ENCODE data around the gene CTXND1.
"Not testable (repeated sequence)": the region's sequence is repeated elsewhere in the genome, so short reads cannot be mapped to it uniquely, and the experiment has no call there.

Gene CTXND1

DNA sequence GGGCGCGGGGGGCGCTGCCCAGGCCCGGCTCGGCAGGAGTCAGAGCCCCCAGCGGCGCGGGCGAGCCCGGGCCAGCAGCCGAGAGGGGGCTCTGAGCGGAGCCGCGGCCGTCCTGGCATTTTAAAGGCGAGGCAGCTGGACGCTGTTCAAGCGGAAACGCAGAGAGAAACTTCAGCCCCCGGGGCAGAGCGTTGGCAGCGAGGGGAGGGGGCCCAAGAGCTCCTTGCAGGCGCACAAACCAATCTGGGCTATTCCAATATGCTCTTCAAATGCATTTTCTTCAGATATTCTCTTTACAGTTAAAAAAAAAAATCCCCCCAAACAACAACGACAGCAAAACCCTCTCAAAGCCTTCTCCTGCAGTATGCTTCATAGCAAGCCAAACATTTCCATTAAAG is at the start of gene CTXND1:
Gene CTXND1 (minus strand): TSS at position 93 of the 398 bp plus-strand sequence. CDS start 50,264 bp downstream, outside the sequence.
- Histone ChIP-seq H3K4me3 (ENCODE audit: low read depth in 1 of 2, low read length in 2 of 2) (peak within 1 kb of the TSS; percentile 34 to 61), H3K27me3 (ENCODE audit: low read depth, low read length) (peaks cover 11% of the 10 kb centered on the region), H3K27ac (ENCODE audit: low read length) (no peak within 1 kb of the TSS), H3K36me3 (ENCODE audit: control insufficient read depth in 1 of 2, insufficient read depth in 2 of 2, low read length in 2 of 2) (no peaks in the 10 kb centered on the region), H3K9me3 (ENCODE audit: control insufficient read depth in 1 of 2, low read length in 2 of 2) (no peaks in the 10 kb centered on the region), H3K4me1 (ENCODE audit: control insufficient read depth in 1 of 2, insufficient read depth in 2 of 2, low read length in 2 of 2) (peaks cover 0 to 10% of the 10 kb centered on the region in 2 donors)

GRCh38 chr15:80301472-80301871 is 49.5 kb upstream of the CTXND1 start:
- no peaks in the 10 kb centered on the region for H3K9me3 ChIP-seq (ENCODE audit: control insufficient read depth in 1 of 2, low read length in 2 of 2)
- H3K4me1 ChIP-seq (ENCODE audit: control insufficient read depth in 1 of 2, insufficient read depth in 2 of 2, low read length in 2 of 2): no peaks in the 10 kb centered on the region
- no peaks in the 10 kb centered on the region for H3K27me3 ChIP-seq (ENCODE audit: low read depth, low read length)
- H3K4me3 ChIP-seq (ENCODE audit: low read depth in 1 of 2, low read length in 2 of 2): no peak overlapping the region
- no peaks in the 10 kb centered on the region for H3K36me3 ChIP-seq (ENCODE audit: control insufficient read depth in 1 of 2, insufficient read depth in 2 of 2, low read length in 2 of 2)
- H3K27ac ChIP-seq (ENCODE audit: low read length): no peak overlapping the region

GRCh38 chr15:80295777-80296176 is 43.8 kb upstream of the CTXND1 start:
- H3K9me3 ChIP-seq (ENCODE audit: control insufficient read depth in 1 of 2, low read length in 2 of 2); H3K4me3 ChIP-seq (ENCODE audit: low read depth in 1 of 2, low read length in 2 of 2); H3K4me1 ChIP-seq (ENCODE audit: control insufficient read depth in 1 of 2, insufficient read depth in 2 of 2, low read length in 2 of 2); H3K27ac ChIP-seq (ENCODE audit: low read length); H3K27me3 ChIP-seq (ENCODE audit: low read depth, low read length); H3K36me3 ChIP-seq (ENCODE audit: control insufficient read depth in 1 of 2, insufficient read depth in 2 of 2, low read length in 2 of 2): not testable (repeated sequence)

DNA sequence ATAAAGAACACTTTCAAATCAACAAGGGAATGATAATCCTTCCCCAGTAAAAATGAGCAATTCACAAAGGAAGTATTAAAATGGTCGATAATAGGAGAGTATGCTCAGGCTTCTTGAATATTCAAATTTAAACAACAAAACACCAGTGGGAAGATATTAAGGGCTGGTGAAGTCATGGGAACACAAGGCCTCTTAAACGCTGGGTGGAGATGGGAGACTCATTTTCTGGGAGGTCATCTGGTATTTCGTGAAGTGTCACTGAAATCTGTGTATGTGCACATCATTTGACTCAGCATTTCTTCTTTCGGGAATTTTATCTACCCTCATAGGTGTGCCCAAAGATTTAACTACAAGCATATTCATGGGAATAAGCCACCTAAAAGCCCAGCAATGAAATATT is 40.1 kb upstream of the CTXND1 start:
- no peak overlapping the region for H3K27ac ChIP-seq (ENCODE audit: low read length)
- H3K4me3 ChIP-seq (ENCODE audit: low read depth in 1 of 2, low read length in 2 of 2): no peak overlapping the region
- no peaks in the 10 kb centered on the region for H3K4me1 ChIP-seq (ENCODE audit: control insufficient read depth in 1 of 2, insufficient read depth in 2 of 2, low read length in 2 of 2)
- no peaks in the 10 kb centered on the region for H3K27me3 ChIP-seq (ENCODE audit: low read depth, low read length)
- H3K36me3 ChIP-seq (ENCODE audit: control insufficient read depth in 1 of 2, insufficient read depth in 2 of 2, low read length in 2 of 2): no peaks in the 10 kb centered on the region
- no peaks in the 10 kb centered on the region for H3K9me3 ChIP-seq (ENCODE audit: control insufficient read depth in 1 of 2, low read length in 2 of 2)

DNA sequence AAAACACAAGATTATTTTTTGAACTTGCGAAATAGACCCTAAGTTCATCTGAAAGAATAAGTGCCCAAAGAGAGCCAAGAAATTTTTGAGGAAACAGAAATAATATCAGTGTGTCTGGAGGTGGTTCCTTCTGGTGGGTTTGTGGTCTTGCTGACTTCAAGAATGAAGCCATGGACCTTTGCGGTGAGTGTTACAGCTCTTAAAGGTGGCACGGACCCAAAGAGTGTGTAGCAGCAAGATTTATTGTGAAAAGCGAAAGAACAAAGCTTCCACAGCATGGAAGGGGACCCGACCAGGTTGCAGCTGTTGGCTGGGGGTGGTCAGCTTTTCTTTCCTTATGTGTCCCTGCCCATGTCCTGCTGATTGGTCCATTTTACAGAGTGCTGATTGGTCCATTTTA is 38.9 kb upstream of the CTXND1 start:
- H3K9me3 ChIP-seq (ENCODE audit: control insufficient read depth in 1 of 2, low read length in 2 of 2); H3K36me3 ChIP-seq (ENCODE audit: control insufficient read depth in 1 of 2, insufficient read depth in 2 of 2, low read length in 2 of 2); H3K4me1 ChIP-seq (ENCODE audit: control insufficient read depth in 1 of 2, insufficient read depth in 2 of 2, low read length in 2 of 2); H3K27ac ChIP-seq (ENCODE audit: low read length); H3K27me3 ChIP-seq (ENCODE audit: low read depth, low read length); H3K4me3 ChIP-seq (ENCODE audit: low read depth in 1 of 2, low read length in 2 of 2): not testable (repeated sequence)

GRCh38 chr15:80289528-80290495 is 37.8 kb upstream of the CTXND1 start:
- Histone ChIP-seq H3K9me3 (ENCODE audit: control insufficient read depth in 1 of 2, low read length in 2 of 2) (no peaks in the 10 kb centered on the region), H3K27me3 (ENCODE audit: low read depth, low read length) (no peaks in the 10 kb centered on the region), H3K36me3 (ENCODE audit: control insufficient read depth in 1 of 2, insufficient read depth in 2 of 2, low read length in 2 of 2) (no peaks in the 10 kb centered on the region), H3K4me1 (ENCODE audit: control insufficient read depth in 1 of 2, insufficient read depth in 2 of 2, low read length in 2 of 2) (no peaks in the 10 kb centered on the region), H3K27ac (ENCODE audit: low read length) (no peak overlapping the region), H3K4me3 (ENCODE audit: low read depth in 1 of 2, low read length in 2 of 2) (no peak overlapping the region)

DNA sequence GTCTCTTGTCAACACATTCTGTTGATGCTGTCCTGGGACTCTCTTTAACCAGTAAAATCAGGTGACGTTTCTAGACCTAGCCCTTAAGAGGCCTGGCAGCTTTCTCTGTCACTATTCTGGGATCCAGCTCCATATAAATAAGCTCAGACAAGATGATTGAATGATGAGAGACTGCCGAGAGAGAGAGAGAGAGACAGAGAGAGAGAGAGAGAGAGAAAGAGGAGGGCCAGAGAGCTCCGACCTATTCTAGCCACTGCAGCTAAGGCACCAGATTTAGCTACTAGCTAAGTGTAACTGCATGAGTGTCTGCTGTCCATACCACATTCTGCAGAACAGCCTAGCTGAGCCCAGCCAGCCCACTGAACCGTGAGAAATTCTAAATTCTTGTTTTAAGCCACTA is 36.1 kb upstream of the CTXND1 start:
- Histone ChIP-seq H3K27me3 (ENCODE audit: low read depth, low read length) (no peaks in the 10 kb centered on the region), H3K27ac (ENCODE audit: low read length) (no peak overlapping the region), H3K4me3 (ENCODE audit: low read depth in 1 of 2, low read length in 2 of 2) (no peak overlapping the region), H3K36me3 (ENCODE audit: control insufficient read depth in 1 of 2, insufficient read depth in 2 of 2, low read length in 2 of 2) (no peaks in the 10 kb centered on the region), H3K4me1 (ENCODE audit: control insufficient read depth in 1 of 2, insufficient read depth in 2 of 2, low read length in 2 of 2) (no peaks in the 10 kb centered on the region), H3K9me3 (ENCODE audit: control insufficient read depth in 1 of 2, low read length in 2 of 2) (no peaks in the 10 kb centered on the region)

- no peaks in the 10 kb centered on the region for H3K4me1 ChIP-seq (ENCODE audit: control insufficient read depth in 1 of 2, insufficient read depth in 2 of 2, low read length in 2 of 2)
- no peaks in the 10 kb centered on the region for H3K27me3 ChIP-seq (ENCODE audit: low read depth, low read length)
- H3K36me3 ChIP-seq (ENCODE audit: control insufficient read depth in 1 of 2, insufficient read depth in 2 of 2, low read length in 2 of 2): no peaks in the 10 kb centered on the region
- H3K9me3 ChIP-seq (ENCODE audit: control insufficient read depth in 1 of 2, low read length in 2 of 2): no peaks in the 10 kb centered on the region
- no peak overlapping the region for H3K27ac ChIP-seq (ENCODE audit: low read length)
- H3K4me3 ChIP-seq (ENCODE audit: low read depth in 1 of 2, low read length in 2 of 2): no peak overlapping the region
Measured at GRCh38 chr15:80286055-80286454, 34.0 kb upstream of the CTXND1 start.

DNA sequence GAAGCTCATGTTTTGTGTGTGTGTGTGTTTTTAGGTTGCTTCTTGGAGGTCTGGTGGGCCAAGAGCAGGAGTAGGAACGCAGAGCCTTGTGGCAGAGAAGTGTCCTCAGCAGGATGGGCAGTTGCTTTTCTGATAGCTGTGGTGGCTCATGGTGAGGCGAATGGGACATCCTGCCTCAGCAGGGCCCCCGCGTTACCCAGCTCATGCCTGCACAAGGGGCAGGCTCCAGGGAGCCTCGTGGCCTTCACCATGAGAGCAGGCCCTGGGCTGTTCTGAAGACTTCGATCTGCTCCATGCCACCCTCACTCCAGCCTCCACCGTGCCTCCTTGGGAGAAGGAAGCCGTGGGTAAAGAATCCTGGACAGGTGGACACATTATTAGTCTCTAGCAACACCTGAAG is 33.4 kb upstream of the CTXND1 start:
- Histone ChIP-seq H3K9me3 (ENCODE audit: control insufficient read depth in 1 of 2, low read length in 2 of 2) (no peaks in the 10 kb centered on the region), H3K27ac (ENCODE audit: low read length) (no peak overlapping the region), H3K4me1 (ENCODE audit: control insufficient read depth in 1 of 2, insufficient read depth in 2 of 2, low read length in 2 of 2) (no peaks in the 10 kb centered on the region), H3K36me3 (ENCODE audit: control insufficient read depth in 1 of 2, insufficient read depth in 2 of 2, low read length in 2 of 2) (no peaks in the 10 kb centered on the region), H3K4me3 (ENCODE audit: low read depth in 1 of 2, low read length in 2 of 2) (no peak overlapping the region), H3K27me3 (ENCODE audit: low read depth, low read length) (no peaks in the 10 kb centered on the region)

DNA sequence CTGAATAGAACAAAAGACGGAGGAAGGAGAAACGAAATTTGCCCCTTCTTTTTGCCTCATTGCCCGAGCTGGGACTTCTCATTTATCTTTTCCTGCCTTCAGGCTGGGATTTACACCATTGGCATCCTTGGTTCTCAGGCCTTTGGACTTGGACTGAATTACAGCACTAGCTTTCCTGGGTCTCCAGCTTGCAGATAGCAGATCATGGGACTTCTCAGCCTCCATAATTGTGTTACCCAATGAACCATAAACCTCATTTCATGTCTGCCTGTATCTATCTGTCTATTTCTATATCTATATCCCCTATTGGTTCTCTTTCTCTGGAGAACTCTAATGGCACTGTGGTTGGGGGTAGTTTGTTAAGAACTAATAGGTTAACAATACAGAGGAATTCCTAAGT is 31.5 kb upstream of the CTXND1 start:
- Histone ChIP-seq H3K36me3 (ENCODE audit: control insufficient read depth in 1 of 2, insufficient read depth in 2 of 2, low read length in 2 of 2) (no peaks in the 10 kb centered on the region), H3K4me3 (ENCODE audit: low read depth in 1 of 2, low read length in 2 of 2) (no peak overlapping the region), H3K9me3 (ENCODE audit: control insufficient read depth in 1 of 2, low read length in 2 of 2) (no peaks in the 10 kb centered on the region), H3K4me1 (ENCODE audit: control insufficient read depth in 1 of 2, insufficient read depth in 2 of 2, low read length in 2 of 2) (no peaks in the 10 kb centered on the region), H3K27me3 (ENCODE audit: low read depth, low read length) (no peaks in the 10 kb centered on the region), H3K27ac (ENCODE audit: low read length) (no peak overlapping the region)

DNA sequence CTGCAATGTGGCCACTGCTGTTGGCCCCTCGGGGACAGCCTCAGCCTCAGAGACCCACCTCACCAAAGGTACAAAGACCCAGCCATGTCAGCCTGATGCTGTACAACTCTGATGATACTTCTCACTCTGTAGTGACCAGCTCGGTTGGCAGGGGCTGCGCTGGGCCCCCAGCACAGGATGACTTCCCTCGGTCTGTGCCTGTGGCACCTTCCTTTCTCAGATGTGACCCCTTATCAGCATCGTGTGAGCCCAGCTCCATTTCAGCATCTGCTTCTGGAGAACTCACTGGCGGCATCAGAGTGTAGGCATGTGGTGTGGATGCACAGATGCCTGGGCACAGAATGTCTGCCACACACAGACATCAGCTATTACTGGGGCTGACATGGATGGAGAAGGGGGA is 25.1 kb upstream of the CTXND1 start:
- Histone ChIP-seq H3K27me3 (ENCODE audit: low read depth, low read length) (no peaks in the 10 kb centered on the region), H3K36me3 (ENCODE audit: control insufficient read depth in 1 of 2, insufficient read depth in 2 of 2, low read length in 2 of 2) (no peaks in the 10 kb centered on the region), H3K4me1 (ENCODE audit: control insufficient read depth in 1 of 2, insufficient read depth in 2 of 2, low read length in 2 of 2) (no peaks in the 10 kb centered on the region), H3K9me3 (ENCODE audit: control insufficient read depth in 1 of 2, low read length in 2 of 2) (peaks cover 0 to 5% of the 10 kb centered on the region in 2 donors), H3K4me3 (ENCODE audit: low read depth in 1 of 2, low read length in 2 of 2) (no peak overlapping the region), H3K27ac (ENCODE audit: low read length) (no peak overlapping the region)

DNA sequence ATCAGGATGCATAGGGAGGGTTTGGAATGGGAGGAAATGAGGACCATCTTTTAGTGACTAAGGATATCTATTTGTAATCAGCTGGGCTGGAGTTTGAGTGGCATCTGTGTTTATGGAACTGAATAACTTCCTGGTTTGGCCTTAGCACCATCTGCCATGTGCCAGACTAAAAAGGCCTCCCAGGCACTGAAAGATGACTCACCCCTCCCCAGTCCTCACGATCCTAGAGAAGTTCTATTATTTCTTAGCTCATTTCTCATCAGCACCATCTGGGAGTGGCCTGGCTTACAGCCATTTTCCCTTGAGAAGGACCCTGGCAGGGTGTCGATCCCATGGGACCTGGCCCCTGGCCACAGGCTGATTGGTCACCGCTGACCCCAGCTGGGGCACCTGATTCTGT is 23.9 kb upstream of the CTXND1 start:
- Histone ChIP-seq H3K4me1 (ENCODE audit: control insufficient read depth in 1 of 2, insufficient read depth in 2 of 2, low read length in 2 of 2) (no peaks in the 10 kb centered on the region), H3K27me3 (ENCODE audit: low read depth, low read length) (no peaks in the 10 kb centered on the region), H3K9me3 (ENCODE audit: control insufficient read depth in 1 of 2, low read length in 2 of 2) (peaks cover 0 to 5% of the 10 kb centered on the region in 2 donors), H3K36me3 (ENCODE audit: control insufficient read depth in 1 of 2, insufficient read depth in 2 of 2, low read length in 2 of 2) (no peaks in the 10 kb centered on the region), H3K27ac (ENCODE audit: low read length) (no peak overlapping the region), H3K4me3 (ENCODE audit: low read depth in 1 of 2, low read length in 2 of 2) (no peak overlapping the region)

All from muscle layer of duodenum (tissue), 2 donors.